ENCODE data around the gene SLC26A4.

The SLC26A4 gene

GRCh38 chr7:107696330-107696946, 35.8 kb downstream of the SLC26A4 start:
- no peak for DNase-seq
- Histone ChIP-seq H3K4me3 (ENCODE audit: low read depth, low read length) (no peak overlapping the region), H3K79me2 (ENCODE audit: control insufficient read depth, insufficient read depth, low read length, poor library complexity) (no peaks in the 10 kb centered on the region), H2BK5ac (ENCODE audit: low read depth, low read length, poor library complexity) (no peak overlapping the region), H3K79me1 (ENCODE audit: low read length) (no peaks in the 10 kb centered on the region), H4K91ac (ENCODE audit: low read depth, low read length) (no peak overlapping the region), H2AFZ (ENCODE audit: insufficient read depth, low read length, poor library complexity) (no peak overlapping the region), H3K18ac (ENCODE audit: low read length) (no peak overlapping the region), H3K14ac (ENCODE audit: low read length) (no peak overlapping the region), H3K4me1 (ENCODE audit: control insufficient read depth in 1 of 2, insufficient read depth in 2 of 2, low read length in 2 of 2) (no peaks in the 10 kb centered on the region), H2BK120ac (ENCODE audit: insufficient read depth, low read length, poor library complexity) (no peak overlapping the region), H4K8ac (ENCODE audit: low read depth, low read length) (no peak overlapping the region), H3K9me3 (ENCODE audit: insufficient read depth, low read depth, low read length) (no peaks in the 10 kb centered on the region), H3K23ac (ENCODE audit: low read length) (no peak overlapping the region), H3K9ac (ENCODE audit: low read length) (no peak overlapping the region), H3K4ac (ENCODE audit: low read depth, low read length) (no peak overlapping the region), H3K4me2 (ENCODE audit: low read length) (no peak overlapping the region), H3K27me3 (ENCODE audit: insufficient read depth, low read length) (no peaks in the 10 kb centered on the region), H3K27ac (ENCODE audit: low read depth, low read length) (no peak overlapping the region), H4K12ac (ENCODE audit: low read depth, low read length) (no peak overlapping the region), H2BK12ac (ENCODE audit: low read length) (no peak overlapping the region), H3K36me3 (ENCODE audit: control insufficient read depth in 1 of 2, insufficient read depth in 2 of 2, low read length in 2 of 2) (no peaks in the 10 kb centered on the region), H2AK5ac (ENCODE audit: low read length) (no peak overlapping the region)
- no CpG with 5 or more reads among the region's 4 CpGs for WGBS (ENCODE audit: extremely low coverage, insufficient coverage, insufficient read length)

DNA sequence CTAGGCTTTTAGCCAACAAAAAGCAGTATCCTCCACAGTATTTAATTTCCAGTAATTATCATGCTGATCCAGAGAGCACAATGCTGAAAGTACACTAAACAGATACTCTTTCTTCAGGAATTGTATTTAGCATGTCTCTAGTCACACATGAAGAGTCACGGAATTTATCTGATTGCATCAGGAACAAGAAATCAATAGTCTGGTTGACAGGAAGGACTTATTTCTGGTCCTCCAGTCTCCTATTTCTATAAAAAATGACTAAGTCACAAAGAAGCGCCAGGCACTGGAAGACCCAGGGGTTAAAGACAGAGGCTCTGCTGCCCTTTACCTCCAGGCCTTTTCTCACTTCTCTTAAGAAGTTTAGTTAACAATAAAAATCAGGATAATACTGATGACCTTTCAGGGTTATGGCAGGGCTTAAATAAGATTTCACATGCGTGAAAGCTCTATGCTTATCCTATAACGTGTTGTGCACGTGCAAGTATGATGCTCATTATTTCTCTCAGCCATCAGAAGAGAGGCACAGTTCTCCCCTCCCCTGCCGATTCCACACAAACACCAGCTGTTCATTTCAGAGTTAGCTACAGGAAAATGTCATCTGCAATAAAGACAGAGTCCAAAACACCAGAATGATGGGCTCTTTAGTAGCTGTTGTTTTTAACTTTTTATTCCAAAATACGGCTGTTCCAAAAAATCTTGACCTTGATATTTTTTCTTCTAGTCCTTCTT, 36.9 kb downstream of the SLC26A4 start:
- Histone ChIP-seq H3K9ac (ENCODE audit: low read length) (no peak overlapping the region), H4K12ac (ENCODE audit: low read depth, low read length) (no peak overlapping the region), H3K9me3 (ENCODE audit: insufficient read depth, low read depth, low read length) (no peaks in the 10 kb centered on the region), H3K79me1 (ENCODE audit: low read length) (no peaks in the 10 kb centered on the region), H3K4me3 (ENCODE audit: low read depth, low read length) (no peak overlapping the region), H4K8ac (ENCODE audit: low read depth, low read length) (no peak overlapping the region), H3K23ac (ENCODE audit: low read length) (no peak overlapping the region), H3K27me3 (ENCODE audit: insufficient read depth, low read length) (no peaks in the 10 kb centered on the region), H2BK5ac (ENCODE audit: low read depth, low read length, poor library complexity) (no peak overlapping the region), H2BK120ac (ENCODE audit: insufficient read depth, low read length, poor library complexity) (no peak overlapping the region), H3K27ac (ENCODE audit: low read depth, low read length) (no peak overlapping the region), H2AFZ (ENCODE audit: insufficient read depth, low read length, poor library complexity) (no peak overlapping the region), H2BK12ac (ENCODE audit: low read length) (no peak overlapping the region), H3K14ac (ENCODE audit: low read length) (no peak overlapping the region), H3K4me2 (ENCODE audit: low read length) (no peak overlapping the region), H3K79me2 (ENCODE audit: control insufficient read depth, insufficient read depth, low read length, poor library complexity) (no peaks in the 10 kb centered on the region), H3K4me1 (ENCODE audit: control insufficient read depth in 1 of 2, insufficient read depth in 2 of 2, low read length in 2 of 2) (no peaks in the 10 kb centered on the region), H3K4ac (ENCODE audit: low read depth, low read length) (no peak overlapping the region), H3K18ac (ENCODE audit: low read length) (no peak overlapping the region), H4K91ac (ENCODE audit: low read depth, low read length) (no peak overlapping the region), H3K36me3 (ENCODE audit: control insufficient read depth in 1 of 2, insufficient read depth in 2 of 2, low read length in 2 of 2) (no peaks in the 10 kb centered on the region), H2AK5ac (ENCODE audit: low read length) (no peak overlapping the region)
- DNase-seq, result no peak
- no CpG with 5 or more reads among the region's 7 CpGs for WGBS (ENCODE audit: extremely low coverage, insufficient coverage, insufficient read length)

- no peak overlapping the region for H3K4ac ChIP-seq (ENCODE audit: low read depth, low read length)
- H4K12ac ChIP-seq (ENCODE audit: low read depth, low read length), result no peak overlapping the region
- H2BK5ac ChIP-seq (ENCODE audit: low read depth, low read length, poor library complexity), result no peak overlapping the region
- no peak for DNase-seq
- H3K36me3 ChIP-seq (ENCODE audit: control insufficient read depth in 1 of 2, insufficient read depth in 2 of 2, low read length in 2 of 2), result no peaks in the 10 kb centered on the region
- H2BK120ac ChIP-seq (ENCODE audit: insufficient read depth, low read length, poor library complexity), result no peak overlapping the region
- H2BK12ac ChIP-seq (ENCODE audit: low read length), result no peak overlapping the region
- no peak overlapping the region for H2AK5ac ChIP-seq (ENCODE audit: low read length)
- H4K8ac ChIP-seq (ENCODE audit: low read depth, low read length), result no peak overlapping the region
- H3K4me1 ChIP-seq (ENCODE audit: control insufficient read depth in 1 of 2, insufficient read depth in 2 of 2, low read length in 2 of 2), result no peaks in the 10 kb centered on the region
- no peak overlapping the region for H4K91ac ChIP-seq (ENCODE audit: low read depth, low read length)
- H3K23ac ChIP-seq (ENCODE audit: low read length), result no peak overlapping the region
- H3K4me2 ChIP-seq (ENCODE audit: low read length), result no peak overlapping the region
- no peaks in the 10 kb centered on the region for H3K79me2 ChIP-seq (ENCODE audit: control insufficient read depth, insufficient read depth, low read length, poor library complexity)
- no peak overlapping the region for H3K18ac ChIP-seq (ENCODE audit: low read length)
- no peak overlapping the region for H3K27ac ChIP-seq (ENCODE audit: low read depth, low read length)
- H2AFZ ChIP-seq (ENCODE audit: insufficient read depth, low read length, poor library complexity), result no peak overlapping the region
- H3K9me3 ChIP-seq (ENCODE audit: insufficient read depth, low read depth, low read length), result no peaks in the 10 kb centered on the region
- H3K27me3 ChIP-seq (ENCODE audit: insufficient read depth, low read length), result no peaks in the 10 kb centered on the region
- H3K4me3 ChIP-seq (ENCODE audit: low read depth, low read length), result no peak overlapping the region
- H3K9ac ChIP-seq (ENCODE audit: low read length), result no peak overlapping the region
- H3K14ac ChIP-seq (ENCODE audit: low read length), result no peak overlapping the region
- H3K79me1 ChIP-seq (ENCODE audit: low read length), result no peaks in the 10 kb centered on the region
Measured at GRCh38 chr7:107700570-107700969, 39.9 kb downstream of the SLC26A4 start.

DNA sequence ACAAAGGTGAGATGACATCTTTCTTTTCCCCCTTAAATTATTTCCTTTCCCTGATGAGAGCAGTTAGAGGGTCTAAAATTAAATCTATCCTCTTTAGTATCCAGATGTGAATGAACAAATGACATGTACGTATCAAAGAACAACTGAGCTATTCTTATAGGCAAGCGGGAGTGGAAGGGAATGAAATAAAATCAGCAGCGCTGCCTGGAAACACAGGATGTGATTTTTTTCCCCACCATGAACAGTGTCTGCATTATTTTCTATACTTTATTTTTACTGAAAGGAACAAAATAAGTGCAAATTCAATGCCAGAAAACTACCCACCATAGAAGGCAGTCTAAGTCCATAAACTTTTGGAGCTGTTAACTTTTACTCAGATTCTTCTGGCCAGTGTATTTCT, 40.6 kb downstream of the SLC26A4 start:
- H3K4me3 ChIP-seq (ENCODE audit: low read depth, low read length), result no peak overlapping the region
- no peaks in the 10 kb centered on the region for H3K27me3 ChIP-seq (ENCODE audit: insufficient read depth, low read length)
- no peak overlapping the region for H2AFZ ChIP-seq (ENCODE audit: insufficient read depth, low read length, poor library complexity)
- no peaks in the 10 kb centered on the region for H3K9me3 ChIP-seq (ENCODE audit: insufficient read depth, low read depth, low read length)
- no CpG with 5 or more reads among the region's 3 CpGs for WGBS (ENCODE audit: extremely low coverage, insufficient coverage, insufficient read length)
- no peaks in the 10 kb centered on the region for H3K36me3 ChIP-seq (ENCODE audit: control insufficient read depth in 1 of 2, insufficient read depth in 2 of 2, low read length in 2 of 2)
- H3K4ac ChIP-seq (ENCODE audit: low read depth, low read length), result no peak overlapping the region
- H3K9ac ChIP-seq (ENCODE audit: low read length), result no peak overlapping the region
- no peak for DNase-seq
- H3K23ac ChIP-seq (ENCODE audit: low read length), result no peak overlapping the region
- no peak overlapping the region for H2BK120ac ChIP-seq (ENCODE audit: insufficient read depth, low read length, poor library complexity)
- H3K14ac ChIP-seq (ENCODE audit: low read length), result no peak overlapping the region
- no peak overlapping the region for H3K4me2 ChIP-seq (ENCODE audit: low read length)
- no peak overlapping the region for H3K27ac ChIP-seq (ENCODE audit: low read depth, low read length)
- no peak overlapping the region for H4K91ac ChIP-seq (ENCODE audit: low read depth, low read length)
- no peaks in the 10 kb centered on the region for H3K79me2 ChIP-seq (ENCODE audit: control insufficient read depth, insufficient read depth, low read length, poor library complexity)
- H2BK12ac ChIP-seq (ENCODE audit: low read length), result no peak overlapping the region
- no peak overlapping the region for H2AK5ac ChIP-seq (ENCODE audit: low read length)
- no peak overlapping the region for H4K12ac ChIP-seq (ENCODE audit: low read depth, low read length)
- no peaks in the 10 kb centered on the region for H3K4me1 ChIP-seq (ENCODE audit: control insufficient read depth in 1 of 2, insufficient read depth in 2 of 2, low read length in 2 of 2)
- no peak overlapping the region for H4K8ac ChIP-seq (ENCODE audit: low read depth, low read length)
- no peak overlapping the region for H3K18ac ChIP-seq (ENCODE audit: low read length)
- no peaks in the 10 kb centered on the region for H3K79me1 ChIP-seq (ENCODE audit: low read length)
- no peak overlapping the region for H2BK5ac ChIP-seq (ENCODE audit: low read depth, low read length, poor library complexity)
